Caco-2 (cell line): ENCODE data around the gene CEP95. TPM values are rescaled to one million over a fixed set of nuclear protein-coding genes. Genes with fewer than 3 reads are reported as not detected.

Experiments
- Bru-seq: library from RNA; stranded (reverse); fragments of 400-500 nt; gene quantifications from one replicate; lab custom pipeline; 2021; lab: Mats Ljungman, UMichigan
- BruChase-seq, 2 experiments: library from RNA; stranded (reverse); fragments of 400-500 nt; gene quantifications; one replicate each; lab custom pipeline; 2021; lab: Mats Ljungman, UMichigan
- BruUV-seq: library from RNA; stranded (reverse); fragments of 400-500 nt; replicated peaks from 2 replicates; lab custom pipeline; 2021; lab: Mats Ljungman, UMichigan
- CTCF ChIA-PET: fragments of 300-600 bp; sonication (Branson Sonifier 250); formaldehyde crosslinking; loops from one replicate; lab custom pipeline; 2022; ENCODE audit warnings: antibody characterized with exemption; lab: Charles Lee
- POLR2A ChIA-PET: fragments of 300-600 bp; sonication (Branson Sonifier 250); formaldehyde crosslinking; loops from one replicate; lab custom pipeline; 2022; ENCODE audit warnings: antibody characterized with exemption; lab: Charles Lee
- DNase-seq, 2 experiments: peaks; one replicate each; pipeline versions ENCODE4 v3.0.0 to v3.0.0-alpha.2; 2020 to 2022
- H3K27me3 ChIP-seq: replicated peaks from 2 replicates; pipeline ENCODE4 v1.6.0; 2011; ENCODE audit warnings: low read length; ENCODE audit not compliant: control insufficient read depth, insufficient read depth
- H3K36me3 ChIP-seq: 2 replicates; pipeline ENCODE4 v1.5.1; 2011; ENCODE audit warnings: low read length; ENCODE audit not compliant: control insufficient read depth, insufficient read depth
- H3K4me1 ChIP-seq: fragments of 250-450 bp; sonication (Bioruptor Pico); 2 replicates; pipeline ENCODE4 v1.5.1; 2020; ENCODE audit warnings: mild to moderate bottlenecking
- H3K4me3 ChIP-seq: 2 replicates; pipeline ENCODE4 v1.5.1; 2011; ENCODE audit warnings: low read depth, mild to moderate bottlenecking, control low read depth, low read length
- H3K9me3 ChIP-seq: fragments of 250-450 bp; sonication (Bioruptor Pico); 2 replicates; pipeline ENCODE4 v1.5.1; 2020; ENCODE audit warnings: mild to moderate bottlenecking, moderate library complexity
- H3K27ac Mint-ChIP-seq: one replicate; pipeline ENCODE4 v1.8.0; 2022; ENCODE audit warnings: mixed read lengths; ENCODE audit not compliant: unreplicated experiment
- H3K27me3 Mint-ChIP-seq: one replicate; pipeline ENCODE4 v1.8.0; 2022; ENCODE audit warnings: mixed read lengths; ENCODE audit not compliant: insufficient read depth, unreplicated experiment
- H3K36me3 Mint-ChIP-seq: one replicate; pipeline ENCODE4 v1.8.0; 2022; ENCODE audit warnings: mild to moderate bottlenecking, mixed read lengths; ENCODE audit not compliant: insufficient read depth, unreplicated experiment
- H3K4me1 Mint-ChIP-seq: one replicate; pipeline ENCODE4 v1.8.0; 2022; ENCODE audit warnings: low read depth, mixed read lengths; ENCODE audit not compliant: unreplicated experiment
- H3K4me3 Mint-ChIP-seq: one replicate; pipeline ENCODE4 v1.8.0; 2022; ENCODE audit warnings: mild to moderate bottlenecking, moderate library complexity, mixed read lengths; ENCODE audit not compliant: unreplicated experiment
- H3K9me3 Mint-ChIP-seq: one replicate; pipeline ENCODE4 v1.8.0; 2022; ENCODE audit warnings: mixed read lengths; ENCODE audit not compliant: unreplicated experiment
- intact Hi-C: fragments of 100-400 bp; cut with micrococcal nuclease; formaldehyde crosslinking; loops from one replicate; pipeline ENCODE4 v1.10.0; 2022; ENCODE audit not compliant: unreplicated experiment
- long read RNA-seq: library from polyadenylated mRNA; stranded (forward); transcript quantifications from one replicate; pipeline ENCODE4 v2.0.0, GENCODE V29; 2022
- total RNA-seq: library from RNA; stranded (reverse); gene quantifications from 2 replicates; pipeline ENCODE4 v1.2.3, GENCODE V29; 2022
- TF ChIP-seq, protein P1 (sequence below), 2 experiments: fragments of 200-600 bp in 1 of 2; IDR thresholded peaks; 1 replicate in 1 of 2; 2 replicates in 1 of 2; pipeline versions ENCODE4 v1.5.1 to v1.8.0; 2011 to 2022; ENCODE audit warnings: antibody characterized with exemption in 1 of 2, control low read depth in 1 of 2, inconsistent platforms in 1 of 2, low read depth in 1 of 2, low read length in 1 of 2, mild to moderate bottlenecking in 1 of 2, moderate library complexity in 1 of 2; ENCODE audit not compliant: insufficient read depth in 1 of 2, severe bottlenecking in 1 of 2, unreplicated experiment in 1 of 2

Gene CEP95, protein sequence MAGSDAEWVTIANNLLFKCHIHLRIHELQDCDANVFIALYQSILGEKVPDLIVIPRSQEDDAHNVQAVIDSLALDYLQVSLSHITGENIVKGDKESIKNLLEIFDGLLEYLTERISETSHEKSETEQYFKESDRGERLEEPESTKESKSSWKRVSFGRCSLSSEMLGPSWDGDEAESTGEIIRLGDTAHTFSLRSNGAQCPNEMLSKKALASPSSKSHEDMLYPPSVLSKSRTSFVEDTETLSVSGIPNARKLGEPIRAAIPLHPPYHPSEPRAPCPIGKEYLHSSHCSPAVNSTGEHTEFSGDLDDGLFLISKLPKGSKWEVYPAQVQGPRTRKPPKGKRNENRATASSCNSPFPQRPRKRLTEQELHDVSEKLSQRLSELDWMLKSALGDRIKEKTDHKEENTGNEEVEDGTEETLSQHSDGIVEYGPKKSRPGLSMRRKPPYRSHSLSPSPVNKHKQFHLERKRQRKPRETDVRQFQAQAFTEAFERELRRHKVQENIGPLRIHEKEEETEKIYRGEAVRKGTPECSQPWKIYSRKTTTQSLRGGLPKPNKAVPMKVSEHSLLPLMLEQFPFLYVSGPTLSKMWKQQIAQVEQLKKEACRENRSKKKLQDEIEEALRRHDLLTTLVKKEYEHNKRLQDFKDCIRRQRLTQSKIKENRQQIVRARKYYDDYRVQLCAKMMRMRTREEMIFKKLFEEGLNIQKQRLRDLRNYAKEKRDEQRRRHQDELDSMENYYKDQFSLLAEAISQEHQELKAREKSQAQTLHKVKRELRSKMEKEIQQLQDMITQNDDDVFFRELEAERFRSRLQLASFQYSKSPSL
- total RNA-seq (63.6 and 69.4 TPM in 2 replicates), Bru-seq, nascent RNA (percentile 96 among the genes with signal in this experiment), BruChase-seq, experiment 1, labeled RNA remaining after a 2-hour chase (percentile 96 among the genes with signal in this experiment), BruChase-seq, experiment 2, labeled RNA remaining after a 6-hour chase (percentile 90 among the genes with signal in this experiment)
- long read RNA-seq, transcript CEP95-203 (20 exons, 3,139 nt), result major isoform, 8 of 26 reads
- long read RNA-seq, partial matches to known transcripts, result 2 of 26 reads
- long read RNA-seq, other reads (novel, unspliced or antisense), result 16 of 26 reads

DNA sequence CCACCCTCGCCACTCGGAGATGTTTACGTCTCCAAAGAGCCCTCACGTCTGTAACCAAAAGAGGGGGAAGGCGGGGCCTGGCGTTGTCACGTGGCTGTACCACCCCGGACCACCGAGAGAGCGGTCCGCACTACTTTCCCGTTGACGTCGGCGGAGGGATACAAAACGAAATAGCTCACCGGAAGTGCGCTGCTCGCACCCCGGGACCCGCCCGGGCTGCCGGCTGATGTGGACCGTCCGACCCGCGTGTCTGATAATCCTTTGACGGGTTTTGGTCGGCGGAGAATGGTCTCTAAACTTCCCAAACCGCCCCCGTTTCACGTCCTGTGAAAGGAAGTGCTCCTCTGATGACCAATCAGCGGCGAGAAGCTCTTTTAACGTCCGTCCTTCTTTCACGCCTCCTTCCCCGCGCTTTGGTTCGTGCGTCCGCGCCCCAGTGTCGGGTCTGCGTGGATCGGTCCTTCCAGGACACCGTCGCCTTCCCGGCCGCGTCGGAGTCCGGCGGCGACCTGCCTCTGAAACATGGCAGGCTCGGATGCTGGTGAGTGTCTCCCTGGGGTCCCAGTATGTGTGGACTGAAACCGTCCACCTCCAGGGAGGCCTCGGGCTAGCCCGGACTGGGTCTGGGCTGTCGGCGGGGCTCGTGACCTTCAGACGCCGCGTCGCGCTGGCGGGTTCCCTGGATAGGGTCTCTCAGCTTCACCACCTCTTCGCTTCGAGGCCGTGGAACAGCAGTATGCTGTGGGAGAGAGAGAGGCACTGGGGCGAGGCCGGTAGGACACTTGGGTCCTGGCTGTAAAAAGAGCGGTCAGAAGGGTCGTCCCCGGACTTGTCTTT lies at the start of gene CEP95:
Gene CEP95, plus strand, starts transcription at position 402 of the 837 bp plus-strand sequence. Its CDS starts 121 bp downstream, at position 523.
- POLR2A ChIA-PET, result interaction anchor here (0.6 to 3.3 kb wide), 7 partner anchors 10 to 1945 kb away, joined by 3 to 79 read pairs (median 5); partner anchors contain the start of gene POLG2
- Mint-ChIP-seq H3K27ac (peak within 1 kb of the TSS; percentile 100), H3K27me3 (no peaks in the 10 kb centered on the region), H3K36me3 (peaks cover 85% of the 10 kb centered on the region), H3K9me3 (no peaks in the 10 kb centered on the region), H3K4me1 (peaks cover 36% of the 10 kb centered on the region), H3K4me3 (peak within 1 kb of the TSS; percentile 97)
- Histone ChIP-seq H3K4me3 (peak within 1 kb of the TSS; percentile 70), H3K9me3 (no peaks in the 10 kb centered on the region), H3K4me1 (peaks cover 15% of the 10 kb centered on the region), H3K36me3 (0 out of 2 replicates have a peak, but pooled peaks cover 1% of the 10 kb centered on the region), H3K27me3 (no peaks in the 10 kb centered on the region)
- intact Hi-C loops, result loop anchor here (1.0 to 5.0 kb wide), 2 partner anchors 9 to 156 kb away; partner anchors contain the start of genes POLG2 and SMURF2
- BruUV-seq, result no TSS peak
- peak in 1 of 2 experiments; percentile 97 for DNase-seq
- TF ChIP-seq, protein P1, sequence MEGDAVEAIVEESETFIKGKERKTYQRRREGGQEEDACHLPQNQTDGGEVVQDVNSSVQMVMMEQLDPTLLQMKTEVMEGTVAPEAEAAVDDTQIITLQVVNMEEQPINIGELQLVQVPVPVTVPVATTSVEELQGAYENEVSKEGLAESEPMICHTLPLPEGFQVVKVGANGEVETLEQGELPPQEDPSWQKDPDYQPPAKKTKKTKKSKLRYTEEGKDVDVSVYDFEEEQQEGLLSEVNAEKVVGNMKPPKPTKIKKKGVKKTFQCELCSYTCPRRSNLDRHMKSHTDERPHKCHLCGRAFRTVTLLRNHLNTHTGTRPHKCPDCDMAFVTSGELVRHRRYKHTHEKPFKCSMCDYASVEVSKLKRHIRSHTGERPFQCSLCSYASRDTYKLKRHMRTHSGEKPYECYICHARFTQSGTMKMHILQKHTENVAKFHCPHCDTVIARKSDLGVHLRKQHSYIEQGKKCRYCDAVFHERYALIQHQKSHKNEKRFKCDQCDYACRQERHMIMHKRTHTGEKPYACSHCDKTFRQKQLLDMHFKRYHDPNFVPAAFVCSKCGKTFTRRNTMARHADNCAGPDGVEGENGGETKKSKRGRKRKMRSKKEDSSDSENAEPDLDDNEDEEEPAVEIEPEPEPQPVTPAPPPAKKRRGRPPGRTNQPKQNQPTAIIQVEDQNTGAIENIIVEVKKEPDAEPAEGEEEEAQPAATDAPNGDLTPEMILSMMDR (IDR thresholded peaks at IDR 0.05; ENCODE audit: insufficient read depth in 1 of 2, low read depth in 1 of 2, low read length in 1 of 2, severe bottlenecking in 1 of 2, unreplicated experiment in 1 of 2), result no peak
- CTCF ChIA-PET, result interaction anchor here (0.6 to 1.7 kb wide), 3 partner anchors 10 to 87 kb away, joined by 3 to 9 read pairs (median 5); partner anchors contain the start of gene POLG2

DNA sequence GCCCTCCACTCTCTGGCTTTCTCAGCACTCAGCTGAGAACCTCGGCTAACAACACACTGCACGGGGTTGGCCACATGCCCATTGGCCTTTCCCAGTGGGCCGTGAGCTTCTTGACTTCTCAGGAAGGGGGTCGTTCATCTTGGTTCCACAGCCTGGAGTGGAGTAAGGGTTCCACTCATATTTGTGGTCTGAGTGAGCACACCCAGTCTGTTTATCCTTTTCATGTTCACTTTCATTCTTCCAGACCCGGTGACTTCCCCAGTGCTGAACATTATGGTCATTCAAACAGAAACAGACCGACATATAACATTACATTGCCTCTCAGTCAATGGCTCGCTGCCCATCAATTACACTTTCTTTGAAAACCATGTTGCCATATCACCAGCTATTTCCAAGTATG lies 49.6 kb upstream of the CEP95 start:
- no peak overlapping the region for H3K4me3 ChIP-seq
- no peak overlapping the region for H3K4me3 Mint-ChIP-seq
- H3K27me3 Mint-ChIP-seq, result no peaks in the 10 kb centered on the region
- H3K27ac Mint-ChIP-seq, result no peak overlapping the region
- no peaks in the 10 kb centered on the region for H3K4me1 ChIP-seq
- no peak for DNase-seq
- CTCF ChIA-PET, result no interaction called here
- no peaks in the 10 kb centered on the region for H3K9me3 Mint-ChIP-seq
- BruUV-seq, result no TSS peak
- no peaks in the 10 kb centered on the region for H3K36me3 ChIP-seq
- H3K4me1 Mint-ChIP-seq, result no peaks in the 10 kb centered on the region
- intact Hi-C loops, result no loop called here
- H3K9me3 ChIP-seq, result no peaks in the 10 kb centered on the region
- no peaks in the 10 kb centered on the region for H3K36me3 Mint-ChIP-seq
- POLR2A ChIA-PET, result no interaction called here
- TF ChIP-seq, protein P1 (IDR thresholded peaks at IDR 0.05; ENCODE audit: insufficient read depth in 1 of 2, low read depth in 1 of 2, low read length in 1 of 2, severe bottlenecking in 1 of 2, unreplicated experiment in 1 of 2), result no peak
- H3K27me3 ChIP-seq, result no peaks in the 10 kb centered on the region
